ENCODE results near the gene KCNQ1. TPM values are rescaled to one million over a fixed set of nuclear protein-coding genes. Genes with fewer than 3 reads are reported as not detected.

Gene KCNQ1
- total RNA-seq, 1 experiment from 2014 or later, result 2.3 TPM

DNA sequence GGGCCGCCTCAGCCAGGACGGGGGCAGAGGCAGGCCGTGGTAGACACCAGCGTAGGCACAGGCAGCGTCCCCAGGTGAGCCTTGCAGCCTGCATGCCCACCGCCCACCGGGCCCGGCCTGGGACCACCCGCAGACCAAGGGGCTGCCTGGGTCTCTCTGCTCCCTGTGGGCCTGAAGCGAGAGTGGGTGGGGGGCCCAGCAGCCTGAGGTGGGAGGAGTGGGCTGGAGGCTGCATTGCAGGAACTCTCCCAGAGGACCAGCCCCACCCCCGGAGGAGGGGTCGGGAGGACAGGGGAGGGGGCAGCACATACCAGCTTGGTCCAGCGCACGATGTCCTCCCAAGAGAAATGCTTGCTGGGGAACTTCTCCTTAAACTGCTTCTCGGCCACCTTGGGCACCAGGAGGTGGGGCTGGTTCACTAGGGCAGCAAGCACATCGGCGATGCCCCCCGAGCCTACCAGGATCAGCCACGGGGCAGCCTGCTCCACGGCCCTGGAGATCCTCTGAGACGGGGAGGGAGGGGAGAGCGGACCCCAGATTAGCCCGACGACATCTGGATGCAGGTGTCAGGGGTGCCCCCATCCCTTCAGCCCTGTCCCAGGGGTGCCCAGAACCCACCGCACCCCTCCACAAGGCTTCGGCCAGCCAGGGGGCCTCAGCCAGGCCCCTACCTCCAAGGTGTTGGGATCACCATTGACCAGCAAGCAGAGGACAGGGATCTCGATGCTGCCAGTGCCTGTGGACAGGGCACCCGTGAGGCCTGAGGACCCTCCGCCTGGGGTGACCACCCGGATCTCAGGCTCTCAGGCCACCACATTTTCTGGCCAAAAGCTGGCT lies 26.7 kb upstream of the KCNQ1 start:
- Histone ChIP-seq H3K9me3 (ENCODE audit: control insufficient read depth, low read depth, low read length) (no peaks in the 10 kb centered on the region), H3K79me1 (ENCODE audit: insufficient read depth, low read depth, low read length, poor library complexity, severe bottlenecking) (no peaks in the 10 kb centered on the region), H3K79me2 (ENCODE audit: insufficient read depth, low read length) (no peaks in the 10 kb centered on the region), H3K23me2 (ENCODE audit: insufficient read length, low read depth, low read length, poor library complexity, severe bottlenecking) (no peaks in the 10 kb centered on the region), H3K23ac (ENCODE audit: insufficient read length, low read depth, low read length) (no peak overlapping the region), H2BK15ac (ENCODE audit: low read depth, low read length) (no peak overlapping the region), H3K14ac (ENCODE audit: insufficient read depth, low read length) (no peak overlapping the region; the same call in 1 of the 2 replicates), H3K56ac (ENCODE audit: insufficient read length, low read depth, low read length) (no peak overlapping the region), H3K4ac (ENCODE audit: low read depth, low read length) (no peak overlapping the region), H3K27me3 (ENCODE audit: insufficient read depth, low read length) (no peaks in the 10 kb centered on the region), H2BK120ac (ENCODE audit: low read depth, low read length, poor library complexity, severe bottlenecking) (no peak overlapping the region), H3K27ac (ENCODE audit: insufficient read length, low read depth, low read length) (no peak overlapping the region), H3K9ac (ENCODE audit: extremely low read depth, insufficient read length, low read length) (no peak overlapping the region), H2BK20ac (ENCODE audit: low read depth, low read length, poor library complexity, severe bottlenecking) (no peak overlapping the region), H3T11ph (ENCODE audit: low read length) (no peak overlapping the region), H3K4me1 (ENCODE audit: insufficient read depth, low read length) (no peaks in the 10 kb centered on the region), H2BK5ac (ENCODE audit: insufficient read length, low read length) (no peak overlapping the region), H2AFZ (ENCODE audit: low read length) (no peak overlapping the region), H2BK12ac (ENCODE audit: insufficient read length, low read depth, low read length) (no peak overlapping the region), H4K91ac (ENCODE audit: insufficient read length, low read depth, low read length) (no peak overlapping the region), H2AK5ac (ENCODE audit: insufficient read length, low read length) (no peak overlapping the region), H4K5ac (ENCODE audit: insufficient read length, low read depth, low read length) (no peak overlapping the region), H3K4me2 (ENCODE audit: insufficient read depth, insufficient read length, low read length) (no peak overlapping the region), H4K20me1 (ENCODE audit: control insufficient read depth, insufficient read depth, insufficient read length) (no peaks in the 10 kb centered on the region), H4K8ac (replicated peaks; ENCODE audit: insufficient read length, low read depth, low read length) (no peak overlapping the region), H3K18ac (ENCODE audit: insufficient read length, low read depth, low read length) (no peak overlapping the region)
- H3K27ac Mint-ChIP-seq, result no peak overlapping the region
- no peaks in the 10 kb centered on the region; a peak in 1 of 4 replicates for H3K4me1 Mint-ChIP-seq
- H3K4me3 Mint-ChIP-seq, result no peak overlapping the region
- no peak for DNase-seq
- no peaks in the 10 kb centered on the region for H3K36me3 Mint-ChIP-seq (ENCODE audit: insufficient read depth in 1 of 3, low read depth in 3 of 3)
- WGBS (ENCODE audit: extremely low coverage, insufficient read length, low lambda C conversion rate), result no CpG with 5 or more reads among the region's 30 CpGs
- TF ChIP-seq, protein P1, sequence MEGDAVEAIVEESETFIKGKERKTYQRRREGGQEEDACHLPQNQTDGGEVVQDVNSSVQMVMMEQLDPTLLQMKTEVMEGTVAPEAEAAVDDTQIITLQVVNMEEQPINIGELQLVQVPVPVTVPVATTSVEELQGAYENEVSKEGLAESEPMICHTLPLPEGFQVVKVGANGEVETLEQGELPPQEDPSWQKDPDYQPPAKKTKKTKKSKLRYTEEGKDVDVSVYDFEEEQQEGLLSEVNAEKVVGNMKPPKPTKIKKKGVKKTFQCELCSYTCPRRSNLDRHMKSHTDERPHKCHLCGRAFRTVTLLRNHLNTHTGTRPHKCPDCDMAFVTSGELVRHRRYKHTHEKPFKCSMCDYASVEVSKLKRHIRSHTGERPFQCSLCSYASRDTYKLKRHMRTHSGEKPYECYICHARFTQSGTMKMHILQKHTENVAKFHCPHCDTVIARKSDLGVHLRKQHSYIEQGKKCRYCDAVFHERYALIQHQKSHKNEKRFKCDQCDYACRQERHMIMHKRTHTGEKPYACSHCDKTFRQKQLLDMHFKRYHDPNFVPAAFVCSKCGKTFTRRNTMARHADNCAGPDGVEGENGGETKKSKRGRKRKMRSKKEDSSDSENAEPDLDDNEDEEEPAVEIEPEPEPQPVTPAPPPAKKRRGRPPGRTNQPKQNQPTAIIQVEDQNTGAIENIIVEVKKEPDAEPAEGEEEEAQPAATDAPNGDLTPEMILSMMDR (conservative IDR thresholded peaks at IDR 0.05), result no peak
- no peaks in the 10 kb centered on the region for H3K9me3 Mint-ChIP-seq
- peaks cover 7% of the 10 kb centered on the region for H3K27me3 Mint-ChIP-seq (ENCODE audit: low read depth)

Data from H9 (cell line).